Activated naive CD4-positive, alpha-beta T cell treated with anti-CD3 and anti-CD28 coated beads, Interleukin-2, amount 50 U/mL, for 72 hours (primary cell): Measurements from ENCODE around the gene GPR101. TPM values are rescaled to one million over a fixed set of nuclear protein-coding genes. Genes with fewer than 3 reads are reported as not detected.

Source experiments
- ATAC-seq, 2 donors: fragments of 150-1000 bp; cut with Tn5 transposase; 2 replicates each; pipeline ENCODE4 v1.10.0; 2021; ENCODE audit warnings: mild to moderate bottlenecking in 2 of 2, moderate library complexity in 2 of 2
- DNase-seq, 2 donors: peaks; one replicate each; pipeline ENCODE4 v3.0.0; 2021 to 2022; ENCODE audit warnings: low spot score in 2 of 2
- H3K27ac Mint-ChIP-seq, 2 donors: one replicate each; pipeline ENCODE4 v1.8.0; 2022; ENCODE audit warnings: mild to moderate bottlenecking in 2 of 2, mixed read lengths in 2 of 2
- H3K36me3 Mint-ChIP-seq, 2 donors: one replicate each; pipeline ENCODE4 v1.8.0; 2022; ENCODE audit warnings: mixed read lengths in 2 of 2
- H3K9me3 Mint-ChIP-seq, 2 donors: one replicate each; pipeline ENCODE4 v1.8.0; 2022; ENCODE audit warnings: mixed read lengths in 2 of 2
- total RNA-seq, 2 donors: library from RNA; stranded (reverse); gene quantifications; one replicate each; pipeline ENCODE4 v1.2.3, GENCODE V29; 2022

The GPR101 gene
- total RNA-seq, result under 1 TPM in 1 of 2 donors, not detected in 1; 0.21 TPM

GRCh38 chrX:137033774-137034507 lies at the start of gene GPR101:
Gene GPR101 (minus strand): TSS chrX:137033995. CDS start chrX:137031674, 2,321 bp downstream.
- Mint-ChIP-seq H3K36me3 (peaks cover 7% of the 10 kb centered on the region in 2 donors), H3K27ac (no peak within 1 kb of the TSS), H3K9me3 (no peaks in the 10 kb centered on the region)
- DNase-seq (no peak), ATAC-seq (peak in 1 of 2 donors; percentile 32)

- no peaks in the 10 kb centered on the region for H3K36me3 Mint-ChIP-seq
- no peak overlapping the region for H3K27ac Mint-ChIP-seq
- DNase-seq (no peak), ATAC-seq (no peak)
- H3K9me3 Mint-ChIP-seq, result no peaks in the 10 kb centered on the region
Measured at GRCh38 chrX:137081239-137081638, 47.4 kb upstream of the GPR101 start.

- Mint-ChIP-seq H3K27ac (no peak overlapping the region), H3K9me3 (no peaks in the 10 kb centered on the region), H3K36me3 (no peaks in the 10 kb centered on the region)
- ATAC-seq (no peak), DNase-seq (no peak)
Measured at GRCh38 chrX:137072396-137072795, 38.6 kb upstream of the GPR101 start.

GRCh38 chrX:137071596-137071995 lies 37.8 kb upstream of the GPR101 start:
- Mint-ChIP-seq H3K36me3 (no peaks in the 10 kb centered on the region), H3K9me3 (no peaks in the 10 kb centered on the region), H3K27ac (no peak overlapping the region)
- no peak for DNase-seq
- no peak for ATAC-seq

GRCh38 chrX:137067147-137067546 lies 33.4 kb upstream of the GPR101 start:
- no peak for DNase-seq
- no peak for ATAC-seq

GRCh38 chrX:137062915-137063617 lies 29.3 kb upstream of the GPR101 start:
- ATAC-seq, result no peak
- Mint-ChIP-seq H3K27ac (no peak overlapping the region), H3K9me3 (no peaks in the 10 kb centered on the region), H3K36me3 (no peaks in the 10 kb centered on the region)
- no peak for DNase-seq

More at GRCh38 chrX:137067147-137067546, 33.4 kb upstream of the GPR101 start:
- Mint-ChIP-seq H3K36me3 (no peaks in the 10 kb centered on the region), H3K27ac (no peak overlapping the region), H3K9me3 (no peaks in the 10 kb centered on the region)

GRCh38 chrX:137058339-137059127 lies 24.7 kb upstream of the GPR101 start:
- H3K27ac Mint-ChIP-seq, result no peak overlapping the region
- ATAC-seq, result peak; percentile 18 to 22
- no peak for DNase-seq
- H3K36me3 Mint-ChIP-seq, result no peaks in the 10 kb centered on the region
- no peaks in the 10 kb centered on the region for H3K9me3 Mint-ChIP-seq

GRCh38 chrX:137052643-137053235 lies 18.9 kb upstream of the GPR101 start:
- peak overlapping the region; percentile 76 to 80 for H3K27ac Mint-ChIP-seq
- no peaks in the 10 kb centered on the region for H3K9me3 Mint-ChIP-seq
- DNase-seq (no peak), ATAC-seq (peak; percentile 33 to 43)
- no peaks in the 10 kb centered on the region for H3K36me3 Mint-ChIP-seq

GRCh38 chrX:137051978-137052642 lies 18.3 kb upstream of the GPR101 start:
- peak; percentile 66 to 87 for DNase-seq
- peak; percentile 91 to 94 for ATAC-seq
- H3K27ac Mint-ChIP-seq, result peak overlapping the region; percentile 76 to 80
- H3K36me3 Mint-ChIP-seq, result no peaks in the 10 kb centered on the region
- no peaks in the 10 kb centered on the region for H3K9me3 Mint-ChIP-seq

GRCh38 chrX:137044893-137045292 lies 11.1 kb upstream of the GPR101 start:
- Mint-ChIP-seq H3K36me3 (no peaks in the 10 kb centered on the region), H3K9me3 (no peaks in the 10 kb centered on the region), H3K27ac (no peak overlapping the region)
- ATAC-seq (no peak), DNase-seq (no peak)

- ATAC-seq (no peak), DNase-seq (no peak)
- H3K27ac Mint-ChIP-seq, result no peak overlapping the region
- H3K36me3 Mint-ChIP-seq, result no peaks in the 10 kb centered on the region
- H3K9me3 Mint-ChIP-seq, result no peaks in the 10 kb centered on the region
Measured at GRCh38 chrX:137043736-137044135, 9.9 kb upstream of the GPR101 start.

GRCh38 chrX:137041329-137041728 lies 7.5 kb upstream of the GPR101 start:
- ATAC-seq, result no peak
- H3K9me3 Mint-ChIP-seq, result no peaks in the 10 kb centered on the region
- H3K27ac Mint-ChIP-seq, result no peak overlapping the region
- no peak for DNase-seq
- H3K36me3 Mint-ChIP-seq, result no peaks in the 10 kb centered on the region

- DNase-seq (no peak), ATAC-seq (no peak)
- H3K9me3 Mint-ChIP-seq, result no peaks in the 10 kb centered on the region
- no peaks in the 10 kb centered on the region for H3K36me3 Mint-ChIP-seq
- no peak overlapping the region for H3K27ac Mint-ChIP-seq
Measured at GRCh38 chrX:137040113-137040794, 6.5 kb upstream of the GPR101 start.

GRCh38 chrX:137034508-137034872 lies 695 bp upstream of the GPR101 start:
- H3K9me3 Mint-ChIP-seq, result no peaks in the 10 kb centered on the region

GRCh38 chrX:137032841-137033773 lies 688 bp downstream of the GPR101 start:
- H3K27ac Mint-ChIP-seq, result no peak overlapping the region
- no peak for DNase-seq
- ATAC-seq, result peak in 1 of 2 donors; percentile 5
- H3K36me3 Mint-ChIP-seq, result peaks cover 7% of the 10 kb centered on the region in 2 donors
- H3K9me3 Mint-ChIP-seq, result no peaks in the 10 kb centered on the region

More at GRCh38 chrX:137034508-137034872, 695 bp upstream of the GPR101 start:
- no peak for DNase-seq
- ATAC-seq, result no peak
- Mint-ChIP-seq H3K27ac (no peak overlapping the region), H3K36me3 (peaks cover 7% of the 10 kb centered on the region in 2 donors)
